HG02798 (cell line): ENCODE measurements around the gene C10orf62.
A peak's percentile ranks its signal among the peaks of the same experiment; 100 is the strongest.
"Not testable (repeated sequence)": the region's sequence is repeated elsewhere in the genome, so short reads cannot be mapped to it uniquely, and the experiment has no call there.

Source experiments
- ATAC-seq: cut with Tn5 transposase; IDR thresholded peaks from one replicate; pipeline ENCODE4 v1.9.1; 2021; ENCODE audit warnings: mild to moderate bottlenecking; ENCODE audit not compliant: unreplicated experiment, poor library complexity

C10orf62 gene

DNA sequence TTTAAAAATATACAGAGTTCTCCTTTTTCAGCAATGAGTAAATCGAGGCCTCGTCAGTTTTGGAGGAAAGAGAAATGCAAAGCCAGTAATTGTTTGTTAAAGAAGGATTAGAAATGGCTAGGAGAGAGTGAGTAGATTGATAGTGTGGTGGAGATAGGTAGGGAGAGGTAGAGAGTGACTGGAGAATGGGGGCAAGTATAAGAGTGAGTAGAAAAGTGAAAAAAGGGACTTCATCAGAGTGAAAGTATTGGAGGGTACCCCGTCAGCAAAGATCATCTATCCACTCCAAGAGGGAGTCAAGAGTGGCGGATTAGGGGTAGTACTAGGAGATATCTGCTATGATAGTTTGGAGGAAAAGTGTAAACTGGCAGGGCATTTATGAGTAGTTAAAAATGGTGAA lies 26.2 kb upstream of the C10orf62 start:
- no peak for ATAC-seq

GRCh38 chr10:97564776-97565175 lies 24.7 kb upstream of the C10orf62 start:
- ATAC-seq: no peak

GRCh38 chr10:97566336-97566996 lies 23.1 kb upstream of the C10orf62 start:
- no peak for ATAC-seq

- no peak for ATAC-seq
Observed at GRCh38 chr10:97567891-97568290, 21.6 kb upstream of the C10orf62 start.

- no peak for ATAC-seq
Observed at GRCh38 chr10:97570146-97570788, 19.3 kb upstream of the C10orf62 start.

DNA sequence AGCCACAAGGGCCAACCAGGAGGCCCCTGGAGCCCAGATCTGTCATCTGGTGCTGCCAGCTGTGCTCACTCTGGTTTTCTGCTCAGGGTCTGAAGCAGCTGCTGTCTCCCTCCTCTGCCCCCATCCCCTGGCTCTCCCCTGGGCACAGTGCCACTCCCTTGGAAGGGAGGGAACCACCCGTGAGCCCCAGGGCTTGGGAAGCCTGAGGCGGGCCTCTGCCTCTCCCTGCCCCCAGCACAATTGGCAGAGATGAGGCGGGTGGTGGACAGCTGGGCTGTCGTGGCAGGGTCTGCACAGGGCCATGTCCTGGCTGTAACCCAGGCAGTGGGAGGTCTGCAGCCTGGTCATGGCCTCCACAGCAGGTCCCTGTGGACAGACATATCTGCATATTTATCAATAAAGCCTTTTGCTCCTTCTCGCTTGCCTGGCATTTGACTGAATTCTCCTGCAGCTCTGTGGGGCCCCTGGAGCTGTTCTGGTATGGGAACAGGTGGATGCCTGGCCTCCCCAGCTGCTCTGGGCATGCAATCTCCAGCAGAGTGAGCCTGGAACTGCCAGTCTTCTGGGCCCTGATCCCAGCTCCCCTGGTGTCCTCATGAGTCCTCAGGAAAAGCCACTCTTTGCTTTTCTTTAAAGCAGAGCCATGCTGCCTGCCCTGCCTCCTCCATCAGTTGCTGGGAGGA lies 18.6 kb upstream of the C10orf62 start:
- ATAC-seq: no peak

DNA sequence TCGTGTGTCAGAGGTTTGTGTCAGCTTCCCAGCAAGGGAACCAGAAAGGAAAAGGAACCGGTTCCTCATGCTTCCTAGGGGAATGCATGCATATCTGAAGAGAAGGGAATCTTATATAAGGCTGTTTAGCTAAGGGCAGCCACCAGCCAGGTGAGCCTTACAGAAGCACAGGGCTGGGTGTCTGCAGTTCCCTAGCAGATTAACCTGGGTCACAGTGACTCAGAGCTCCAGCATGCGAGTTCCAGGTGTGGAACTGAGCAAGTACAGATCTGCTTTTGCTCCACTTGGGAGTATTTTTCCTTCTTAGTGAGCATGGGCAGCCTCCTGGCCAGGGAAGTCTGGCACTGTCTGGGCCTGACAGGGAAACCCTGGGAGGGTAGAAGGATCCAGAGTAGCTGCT lies 17.9 kb upstream of the C10orf62 start:
- ATAC-seq: no peak

- peak; percentile 75 for ATAC-seq
Observed at GRCh38 chr10:97572214-97572989, 17.1 kb upstream of the C10orf62 start, which contains the start of gene ANKRD2. Gene ANKRD2, plus strand, starts transcription at chr10:97572779. Its CDS starts 10 bp downstream, at chr10:97572789.

GRCh38 chr10:97573021-97573420 lies 16.5 kb upstream of the C10orf62 start:
- ATAC-seq: no peak

DNA sequence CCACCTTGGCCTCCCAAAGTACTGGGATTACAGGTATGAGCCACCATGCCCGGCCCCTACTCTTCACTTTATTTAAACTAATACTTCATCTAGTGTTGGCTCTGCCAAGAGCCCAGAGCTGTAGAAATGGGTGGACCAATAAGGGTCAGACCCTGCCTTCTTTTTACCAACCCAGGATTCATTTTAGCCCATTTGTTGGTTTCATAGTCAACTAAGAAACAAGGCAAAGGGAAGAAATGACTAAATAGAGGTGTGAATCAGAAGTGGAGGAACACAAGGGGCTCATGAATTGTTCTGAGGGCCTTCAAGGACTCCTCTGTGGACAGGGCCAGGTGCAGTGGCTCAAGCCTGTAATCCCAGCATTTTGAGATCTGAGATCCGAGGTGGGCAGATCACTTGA lies 15.8 kb upstream of the C10orf62 start:
- ATAC-seq: no peak

DNA sequence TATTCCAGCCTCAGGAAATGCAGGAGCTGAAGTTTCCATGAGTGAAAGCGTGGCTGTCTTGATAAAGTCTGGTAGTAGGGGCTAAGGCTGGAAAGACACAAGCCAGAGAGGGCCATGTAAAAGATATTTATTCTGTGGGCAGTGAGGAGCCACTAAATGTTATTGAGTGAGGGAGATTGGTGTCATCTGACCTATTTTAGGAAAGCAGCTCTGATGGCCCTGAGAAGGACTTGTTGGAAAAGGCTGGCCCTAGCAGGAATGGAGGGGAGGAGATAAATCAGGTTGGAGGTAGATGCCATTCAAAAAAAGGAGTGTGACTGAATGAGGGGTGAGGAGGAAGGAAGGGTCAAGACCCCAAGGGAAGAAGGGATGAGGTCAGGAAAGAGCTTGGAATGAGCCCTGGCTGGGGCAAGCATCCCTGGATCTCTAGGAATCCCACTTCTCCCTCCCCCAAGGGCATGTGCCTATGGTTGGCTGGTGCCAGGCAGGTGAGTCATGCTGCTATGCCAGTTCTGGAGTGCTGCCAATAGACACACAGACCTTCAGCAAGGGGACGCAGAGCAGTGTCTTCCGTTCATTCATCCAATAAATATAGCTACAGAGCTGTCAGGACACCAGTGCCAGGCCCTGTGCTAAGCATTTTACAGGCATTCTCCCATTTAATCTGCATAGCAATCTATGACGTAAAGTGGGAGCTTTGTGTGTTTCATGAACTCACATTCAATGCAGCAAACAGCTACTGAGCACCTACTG lies 15.0 kb upstream of the C10orf62 start:
- no peak for ATAC-seq

GRCh38 chr10:97575127-97575668 lies 14.3 kb upstream of the C10orf62 start:
- no peak for ATAC-seq

- ATAC-seq: not testable (repeated sequence)
Observed at GRCh38 chr10:97576487-97576886, 13.0 kb upstream of the C10orf62 start.

DNA sequence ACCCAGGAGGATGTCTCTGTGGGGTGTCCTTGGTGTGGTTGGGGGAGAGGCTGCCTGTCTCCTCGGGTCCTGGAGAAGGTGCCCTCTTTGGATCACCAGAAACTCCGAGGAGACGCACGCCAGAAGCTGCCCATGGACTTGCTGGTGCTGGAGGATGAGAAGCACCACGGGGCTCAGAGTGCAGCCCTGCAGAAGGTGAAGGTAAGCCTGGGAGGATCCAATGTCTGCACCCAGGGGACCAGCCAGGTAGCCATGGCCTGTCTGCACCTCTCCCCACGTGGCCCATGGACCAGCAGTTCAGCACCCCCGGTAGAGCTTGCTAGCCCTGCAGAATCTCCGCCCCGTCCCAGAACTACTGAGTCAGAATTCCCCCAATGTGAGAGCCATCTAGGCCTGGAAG lies 11.8 kb upstream of the C10orf62 start:
- no peak for ATAC-seq

DNA sequence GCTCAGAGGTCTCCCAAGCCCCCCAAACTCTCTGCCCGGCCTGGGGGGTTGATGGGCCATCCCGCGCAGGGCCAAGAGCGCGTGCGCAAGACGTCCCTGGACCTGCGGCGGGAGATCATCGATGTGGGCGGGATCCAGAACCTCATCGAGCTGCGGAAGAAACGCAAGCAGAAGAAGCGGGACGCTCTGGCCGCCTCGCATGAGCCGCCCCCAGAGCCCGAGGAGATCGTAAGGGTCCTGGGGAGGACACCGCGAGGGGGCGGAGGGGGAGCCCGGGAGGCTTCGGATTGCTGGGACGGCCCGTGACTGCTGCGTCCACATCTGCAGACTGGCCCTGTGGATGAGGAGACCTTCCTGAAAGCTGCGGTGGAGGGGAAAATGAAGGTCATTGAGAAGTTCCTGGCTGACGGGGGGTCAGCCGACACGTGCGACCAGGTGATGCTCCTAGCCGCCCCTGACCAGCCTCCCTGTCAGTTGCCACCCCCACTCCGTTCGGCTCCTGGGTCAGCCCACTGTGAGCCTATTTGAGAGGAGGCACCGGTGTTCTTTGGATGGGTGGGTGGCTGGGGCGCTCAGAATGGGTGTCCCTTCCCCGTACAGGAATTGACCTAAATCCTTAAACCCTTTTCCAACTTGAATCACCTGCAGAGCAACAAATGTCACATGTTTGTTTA lies 11.2 kb upstream of the C10orf62 start:
- ATAC-seq: no peak

DNA sequence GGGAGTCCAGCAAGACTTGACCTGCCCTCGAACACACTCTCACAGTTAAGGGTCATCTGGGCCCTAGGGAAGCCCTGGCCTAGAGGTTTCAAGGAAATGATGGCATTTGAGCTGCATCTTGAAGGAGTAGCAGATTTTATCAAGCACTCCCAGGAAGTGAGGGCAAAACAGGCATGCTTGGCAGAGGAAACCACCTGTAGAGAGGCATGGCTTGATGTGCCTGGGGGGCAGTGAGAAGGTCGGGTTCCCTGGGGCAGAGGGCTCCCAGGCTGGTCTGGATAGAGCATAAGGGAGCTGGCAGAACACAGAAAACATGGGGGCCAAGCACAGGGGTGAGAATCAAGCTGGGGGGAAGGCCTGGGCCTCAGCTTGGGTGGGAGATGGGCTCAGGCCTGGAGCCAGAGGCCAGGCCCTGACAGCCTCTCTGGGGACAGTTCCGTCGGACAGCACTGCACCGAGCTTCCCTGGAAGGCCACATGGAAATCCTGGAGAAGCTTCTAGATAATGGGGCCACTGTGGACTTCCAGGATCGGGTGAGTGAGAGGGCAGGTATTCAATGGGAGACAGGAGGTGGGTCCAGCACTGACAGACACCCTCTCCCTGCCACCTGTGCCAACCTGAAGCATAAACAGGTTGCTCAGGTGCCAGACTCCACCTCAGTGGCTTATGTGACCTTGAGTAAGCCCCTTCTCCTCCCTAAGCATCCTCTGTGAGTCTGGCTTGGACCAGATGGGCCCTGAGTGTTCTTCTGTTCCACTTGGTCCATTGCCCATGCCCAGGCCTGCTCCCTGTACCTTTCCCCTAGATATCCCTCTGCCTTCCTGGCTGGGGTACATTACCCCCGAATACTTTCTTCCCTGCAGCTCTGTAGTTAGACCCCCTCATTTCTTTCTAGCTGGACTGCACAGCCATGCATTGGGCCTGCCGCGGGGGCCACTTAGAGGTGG lies 8.8 kb upstream of the C10orf62 start:
- no peak for ATAC-seq

- ATAC-seq: no peak
Observed at GRCh38 chr10:97582169-97582568, 7.4 kb upstream of the C10orf62 start.

- ATAC-seq: no peak
Observed at GRCh38 chr10:97583476-97583875, 6.0 kb upstream of the C10orf62 start.
